Measurements from ENCODE around the gene SNRPB.

DNA sequence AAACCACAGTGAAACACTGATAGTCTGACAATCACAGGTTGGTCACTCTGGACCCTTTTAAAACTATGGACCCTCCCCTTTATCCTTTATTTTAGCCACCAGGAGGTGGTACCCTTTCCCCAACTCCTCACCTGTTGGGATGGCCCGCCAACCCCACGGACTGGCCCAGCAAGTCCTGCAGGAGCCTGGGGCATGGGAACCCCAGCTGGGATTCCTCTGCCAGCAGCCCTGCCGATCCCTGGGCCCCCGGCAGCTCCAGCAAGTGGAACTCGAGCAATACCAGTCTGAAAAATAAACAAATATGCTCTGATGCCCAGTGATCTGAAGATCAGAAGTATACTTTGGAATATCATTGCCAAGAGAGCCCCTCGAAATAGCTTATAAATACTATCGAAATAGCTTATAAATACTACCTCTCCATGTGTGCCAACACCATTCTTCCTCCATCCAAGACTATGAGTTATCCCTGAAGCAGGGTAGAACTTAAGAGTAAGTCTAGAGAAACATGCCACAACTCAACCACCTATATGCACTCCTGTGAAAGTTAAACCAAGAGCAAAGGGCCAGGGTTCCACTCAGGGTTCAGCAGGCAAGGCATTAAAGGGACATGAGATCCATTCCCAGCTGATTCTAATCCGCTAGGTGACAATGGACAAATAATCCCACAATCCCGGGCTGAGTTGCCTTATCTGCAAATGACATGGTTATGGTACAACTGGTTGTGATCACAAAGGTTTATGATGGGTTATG lies 6.8 kb downstream of the SNRPB start:
- TF ChIP-seq NFKBIZ (CRISPR knock-in tag; IDR thresholded peaks at IDR 0.05), result no peak
- no peak for TF ChIP-seq CTCF (CRISPR knock-in tag; IDR thresholded peaks at IDR 0.05)
- no peak for TF ChIP-seq RNF219 (CRISPR knock-in tag; IDR thresholded peaks at IDR 0.05)
